ENCODE measurements around the gene B3GALT5. TPM values are rescaled to one million over a fixed set of nuclear protein-coding genes. Genes with fewer than 3 reads are reported as not detected.

The B3GALT5 gene
- total and polyA plus RNA-seq, 2 of the 4 experiments (the other 2 are of a cell fraction): 0.05 to 0.18 TPM

DNA sequence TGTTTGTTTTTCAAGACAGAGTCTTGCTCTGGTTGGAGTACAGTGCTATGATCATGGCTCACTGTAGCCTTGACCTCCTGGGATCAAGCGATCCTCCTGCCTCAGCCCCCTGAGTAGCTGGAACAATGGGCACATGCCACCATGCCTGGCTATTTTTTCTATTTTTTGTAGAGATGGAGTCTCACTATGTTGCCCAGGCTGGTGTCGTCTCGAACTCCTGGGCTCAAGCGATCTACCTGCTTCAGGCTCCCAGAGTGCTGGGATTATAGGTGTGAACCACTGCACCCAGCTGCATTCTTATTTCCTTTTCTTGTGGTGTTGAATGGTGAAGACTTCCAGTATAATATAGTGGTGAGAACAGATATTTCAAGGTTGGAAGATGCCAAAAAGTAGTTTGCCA, 28.0 kb downstream of the B3GALT5 start:
- H3K27ac ChIP-seq (ENCODE audit: insufficient read depth, low read length): no peak overlapping the region
- no peaks in the 10 kb centered on the region for H3K36me3 ChIP-seq (ENCODE audit: control insufficient read depth, insufficient read depth, low read length)
- H2AK5ac ChIP-seq (ENCODE audit: low read depth, low read length): no peak overlapping the region
- no peak overlapping the region for H3K23ac ChIP-seq (ENCODE audit: low read depth, low read length)
- no peak overlapping the region for H4K8ac ChIP-seq (ENCODE audit: low read depth in 2 of 2, low read length in 2 of 2)
- H4K5ac ChIP-seq (ENCODE audit: low read depth, low read length): no peak overlapping the region
- no peak overlapping the region for H2BK120ac ChIP-seq (ENCODE audit: low read depth, low read length)
- no peak overlapping the region for H3K18ac ChIP-seq (ENCODE audit: low read depth, low read length)
- in situ Hi-C loops (cut with MboI; ENCODE audit: low sequenced_read_pairs) (no loop called here), intact Hi-C loops (cut with micrococcal nuclease) (no loop called here), dilution Hi-C loops (cut with HindIII; ENCODE audit: low sequenced_read_pairs, unreplicated experiment) (no loop called here)
- ATAC-seq (ENCODE audit: low read depth): no peak
- TF ChIP-seq MAZ (IDR thresholded peaks at IDR 0.05; ENCODE audit: borderline replicate concordance, low read depth, low read length): no peak
- TF ChIP-seq POLR2A (IDR thresholded peaks at IDR 0.05; ENCODE audit: low read depth, low read length): no peak
- TF ChIP-seq RCOR1 (IDR thresholded peaks at IDR 0.05; ENCODE audit: insufficient replicate concordance, low read length): no peak
- no peak for TF ChIP-seq NFE2L2 (IDR thresholded peaks at IDR 0.05; ENCODE audit: low read depth, low read length)
- TF ChIP-seq FOS (IDR thresholded peaks at IDR 0.05; ENCODE audit: low read depth, low read length): no peak
- TF ChIP-seq MXI1 (IDR thresholded peaks at IDR 0.05; ENCODE audit: borderline replicate concordance, low read depth, low read length): no peak
- no peak for TF ChIP-seq CEBPB (IDR thresholded peaks at IDR 0.05; ENCODE audit: low read depth, low read length)
- TF ChIP-seq CHD1 (IDR thresholded peaks at IDR 0.05; ENCODE audit: low read depth, low read length): no peak
- no peak for TF ChIP-seq RFX5 (IDR thresholded peaks at IDR 0.05; ENCODE audit: low read depth, low read length)
- peaks cover 9% of the 10 kb centered on the region for H3K9me3 ChIP-seq (ENCODE audit: control insufficient read depth, insufficient read depth, low read length)
- no peak overlapping the region for H3K4me2 ChIP-seq (ENCODE audit: low read depth, low read length)
- H3K79me1 ChIP-seq (ENCODE audit: low read depth in 1 of 2, low read length in 2 of 2): no peaks in the 10 kb centered on the region
- ChIA-PET CTCF (no interaction called here), POLR2A (ENCODE audit: unreplicated experiment) (no interaction called here)
- no peak overlapping the region for H2BK5ac ChIP-seq (ENCODE audit: low read depth, low read length, poor library complexity, severe bottlenecking)
- no peak overlapping the region for H3K9ac ChIP-seq (ENCODE audit: low read depth, low read length)
- H2BK20ac ChIP-seq (ENCODE audit: low read depth, low read length): no peak overlapping the region
- no peak overlapping the region for H4K91ac ChIP-seq (ENCODE audit: insufficient read depth, low read depth, low read length)
- H4K20me1 ChIP-seq (ENCODE audit: insufficient read depth, low read length): no peaks in the 10 kb centered on the region
- H2AK9ac ChIP-seq (replicated peaks; ENCODE audit: low read depth, low read length, poor library complexity): no peak overlapping the region
- H2AFZ ChIP-seq (replicated peaks; ENCODE audit: low read length, poor library complexity): no peak overlapping the region
- H3K4me3 ChIP-seq (ENCODE audit: insufficient read depth, low read depth, low read length): no peak overlapping the region
- H3K9me1 ChIP-seq (ENCODE audit: insufficient read depth, low read length): no peaks in the 10 kb centered on the region
- no peak overlapping the region for H3K14ac ChIP-seq (replicated peaks; ENCODE audit: low read depth, low read length)
- peaks cover 7% of the 10 kb centered on the region for H3K27me3 ChIP-seq (ENCODE audit: control insufficient read depth, insufficient read depth, low read length)
- H3K56ac ChIP-seq (ENCODE audit: extremely low read depth, insufficient read depth, low read length): no peak overlapping the region
- H3K4me1 ChIP-seq (ENCODE audit: control insufficient read depth, insufficient read depth, low read length): no peaks in the 10 kb centered on the region
- H3K4ac ChIP-seq (ENCODE audit: low read depth, low read length): no peak overlapping the region
- DNase-seq: no peak
- WGBS, 2 experiments (ENCODE audit: extremely low coverage in 2 of 2, insufficient read length in 1 of 2): no CpG with 5 or more reads among the region's 4 CpGs
- no peak overlapping the region for H2BK15ac ChIP-seq (ENCODE audit: low read depth, low read length)
- no TSS peak for BruUV-seq (replicated peaks)
